Measurements from ENCODE around the gene HIKESHI.

The HIKESHI gene

GRCh38 chr11:86380295-86381059, 78.4 kb downstream of the HIKESHI start:
- DNase-seq = no peak

- no peak for DNase-seq
Measured at GRCh38 chr11:86383041-86383955, 81.3 kb downstream of the HIKESHI start.

- no peak for DNase-seq
Measured at GRCh38 chr11:86386283-86386682, 84.2 kb downstream of the HIKESHI start.

GRCh38 chr11:86386746-86387145, 84.7 kb downstream of the HIKESHI start:
- DNase-seq = no peak

GRCh38 chr11:86388198-86388597, 86.2 kb downstream of the HIKESHI start:
- no peak for DNase-seq

GRCh38 chr11:86390487-86390886, 88.4 kb downstream of the HIKESHI start:
- DNase-seq = no peak

GRCh38 chr11:86395061-86395551, 93.1 kb downstream of the HIKESHI start:
- no peak for DNase-seq

All from activated naive CD4-positive, alpha-beta T cell treated with Interleukin-2 at 50 U/mL for 16 hours (primary cell).